ENCODE measurements around the gene ZC3H4. TPM values are rescaled to one million over a fixed set of nuclear protein-coding genes. Genes with fewer than 3 reads are reported as not detected.

Gene ZC3H4
- total and polyA plus RNA-seq, 4 donors = 2.9 to 11.8 (median 6.3) TPM

GRCh38 chr19:47125669-47125938 lies 12.0 kb upstream of the ZC3H4 start:
- Histone ChIP-seq H3K9ac (ENCODE audit: low read depth in 1 of 2, low read length in 2 of 2) (no peak overlapping the region), H3K9me3 (ENCODE audit: control insufficient read depth in 4 of 4, low read length in 3 of 4) (no peaks in the 10 kb centered on the region), H3K4me1 (ENCODE audit: control insufficient read depth in 4 of 4, insufficient read depth in 4 of 4, low read length in 3 of 4) (peaks cover 0 to 4% (median 0%) of the 10 kb centered on the region in 4 donors), H3K27me3 (ENCODE audit: control insufficient read depth in 4 of 4, insufficient read depth in 4 of 4, low read length in 3 of 4) (no peaks in the 10 kb centered on the region), H3K4me3 (ENCODE audit: low read depth in 1 of 3, low read length in 3 of 3) (no peak overlapping the region), H3K27ac (ENCODE audit: low read depth in 1 of 2, low read length in 2 of 2) (no peak overlapping the region), H3K36me3 (ENCODE audit: control insufficient read depth in 4 of 4, insufficient read depth in 3 of 4, low read depth in 1 of 4, low read length in 3 of 4) (no peaks in the 10 kb centered on the region)
- DNase-seq (ENCODE audit: low spot score) = no peak
- TF ChIP-seq NR2F2 (IDR thresholded peaks at IDR 0.05) = no peak
- no peak for TF ChIP-seq FOXA2 (IDR thresholded peaks at IDR 0.05)
- TF ChIP-seq ZBTB33 (IDR thresholded peaks at IDR 0.05) = no peak
- TF ChIP-seq YY1 (IDR thresholded peaks at IDR 0.05) = no peak
- no peak for TF ChIP-seq CTCF (IDR thresholded peaks at IDR 0.05; ENCODE audit: low read depth, low read length, missing input control)
- no peak for TF ChIP-seq HNF4A (conservative IDR thresholded peaks at IDR 0.05)
- TF ChIP-seq TAF1 (conservative IDR thresholded peaks at IDR 0.05) = no peak
- no peak for TF ChIP-seq EGR1 (IDR thresholded peaks at IDR 0.05; ENCODE audit: low read depth in 2 of 2)
- no peak for TF ChIP-seq ATF3 (IDR thresholded peaks at IDR 0.05)

- Histone ChIP-seq H3K27ac (ENCODE audit: low read depth in 1 of 2, low read length in 2 of 2) (no peak overlapping the region), H3K9ac (ENCODE audit: low read depth in 1 of 2, low read length in 2 of 2) (no peak overlapping the region), H3K36me3 (ENCODE audit: control insufficient read depth in 4 of 4, insufficient read depth in 3 of 4, low read depth in 1 of 4, low read length in 3 of 4) (no peaks in the 10 kb centered on the region), H3K4me3 (ENCODE audit: low read depth in 1 of 3, low read length in 3 of 3) (no peak overlapping the region), H3K9me3 (ENCODE audit: control insufficient read depth in 4 of 4, low read length in 3 of 4) (no peaks in the 10 kb centered on the region), H3K4me1 (ENCODE audit: control insufficient read depth in 4 of 4, insufficient read depth in 4 of 4, low read length in 3 of 4) (peaks cover 0 to 4% (median 0%) of the 10 kb centered on the region in 4 donors), H3K27me3 (ENCODE audit: control insufficient read depth in 4 of 4, insufficient read depth in 4 of 4, low read length in 3 of 4) (no peaks in the 10 kb centered on the region)
- DNase-seq (ENCODE audit: low spot score) = peak; percentile 41
- TF ChIP-seq EGR1 (IDR thresholded peaks at IDR 0.05; ENCODE audit: low read depth in 2 of 2) = no peak
- peak; percentile 70 for TF ChIP-seq CTCF (IDR thresholded peaks at IDR 0.05; ENCODE audit: low read depth, low read length, missing input control)
- no peak for TF ChIP-seq RXRA (IDR thresholded peaks at IDR 0.05)
- TF ChIP-seq MAX (IDR thresholded peaks at IDR 0.05) = no peak
- TF ChIP-seq RAD21 (IDR thresholded peaks at IDR 0.05) = peak; percentile 94 to 97
- WGBS = 25% methylated on average over 8 of the region's 8 CpGs
These were observed 11.5 kb upstream of the ZC3H4 start for GRCh38 chr19:47124937-47125668.

All from liver (tissue), 9 donors.